Heart left ventricle (tissue), 13 donors: Measurements from ENCODE around the gene DIAPH3.

ENCODE experiments used
- POLR2A ChIP-seq, 2 donors: fragments of 450-650 bp; IDR thresholded peaks; one replicate each; pipeline ENCODE4 v1.6.1; 2017; ENCODE audit warnings: antibody characterized with exemption in 2 of 2, mild to moderate bottlenecking in 2 of 2, moderate library complexity in 2 of 2
- TF ChIP-seq, protein P1 (sequence below), 12 donors: fragments of 200-600 bp; sonication (generic) in 4 of 12; IDR thresholded peaks; one replicate each; pipeline versions ENCODE4 v1.5.0 to v1.8.0; 2018 to 2022; ENCODE audit warnings: antibody characterized with exemption in 12 of 12, mild to moderate bottlenecking in 5 of 12
- donor health status: ischemic (EF 13 %, LVEDD 7.1; RV severe dilation, severe dysfunction).
- donor health status: DM: no; HTN: yes; CAD: no.
- donor health status: DM: no; HTN: no; CAD: no.
- donor health status: ischemic (EF 25% LVEDD 6.9; RV normal size, moderate dysfunction).
- donor health status: ischemic (EF 25% LVEDD 5.7; RV mildly dilated, moderate dysfunction).
- donor health status: ischemic (EF 35%, LVEDD 5.7; RV mildly dilated, moderate dysfunction).
- donor health status: nonischemic (EF 11% LVEDD 7.7; RV severe dilation, severe dysfunction).
- donor health status: DM: yes; HTN: yes; CAD: no.
- donor health status: PGD.
- donor health status: ischemic (EF 29% LVEDD 5.4; RV normal size, mild dysfunction).
- donor health status: nonischemic (EF 23%, LVEDD 6.1; RV moderate dilation, normal function).

- no peak for TF ChIP-seq POLR2A (IDR thresholded peaks at IDR 0.05)
- TF ChIP-seq, protein P1, sequence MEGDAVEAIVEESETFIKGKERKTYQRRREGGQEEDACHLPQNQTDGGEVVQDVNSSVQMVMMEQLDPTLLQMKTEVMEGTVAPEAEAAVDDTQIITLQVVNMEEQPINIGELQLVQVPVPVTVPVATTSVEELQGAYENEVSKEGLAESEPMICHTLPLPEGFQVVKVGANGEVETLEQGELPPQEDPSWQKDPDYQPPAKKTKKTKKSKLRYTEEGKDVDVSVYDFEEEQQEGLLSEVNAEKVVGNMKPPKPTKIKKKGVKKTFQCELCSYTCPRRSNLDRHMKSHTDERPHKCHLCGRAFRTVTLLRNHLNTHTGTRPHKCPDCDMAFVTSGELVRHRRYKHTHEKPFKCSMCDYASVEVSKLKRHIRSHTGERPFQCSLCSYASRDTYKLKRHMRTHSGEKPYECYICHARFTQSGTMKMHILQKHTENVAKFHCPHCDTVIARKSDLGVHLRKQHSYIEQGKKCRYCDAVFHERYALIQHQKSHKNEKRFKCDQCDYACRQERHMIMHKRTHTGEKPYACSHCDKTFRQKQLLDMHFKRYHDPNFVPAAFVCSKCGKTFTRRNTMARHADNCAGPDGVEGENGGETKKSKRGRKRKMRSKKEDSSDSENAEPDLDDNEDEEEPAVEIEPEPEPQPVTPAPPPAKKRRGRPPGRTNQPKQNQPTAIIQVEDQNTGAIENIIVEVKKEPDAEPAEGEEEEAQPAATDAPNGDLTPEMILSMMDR (IDR thresholded peaks at IDR 0.05) = no peak
These were observed 316.7 kb downstream of the DIAPH3 start for GRCh38 chr13:59846845-59847620.
